ENCODE data around the gene TSPEAR. TPM values are rescaled to one million over a fixed set of nuclear protein-coding genes. Genes with fewer than 3 reads are reported as not detected.

Gene TSPEAR
- total RNA-seq, 1 donor from 2014 or later = not detected

DNA sequence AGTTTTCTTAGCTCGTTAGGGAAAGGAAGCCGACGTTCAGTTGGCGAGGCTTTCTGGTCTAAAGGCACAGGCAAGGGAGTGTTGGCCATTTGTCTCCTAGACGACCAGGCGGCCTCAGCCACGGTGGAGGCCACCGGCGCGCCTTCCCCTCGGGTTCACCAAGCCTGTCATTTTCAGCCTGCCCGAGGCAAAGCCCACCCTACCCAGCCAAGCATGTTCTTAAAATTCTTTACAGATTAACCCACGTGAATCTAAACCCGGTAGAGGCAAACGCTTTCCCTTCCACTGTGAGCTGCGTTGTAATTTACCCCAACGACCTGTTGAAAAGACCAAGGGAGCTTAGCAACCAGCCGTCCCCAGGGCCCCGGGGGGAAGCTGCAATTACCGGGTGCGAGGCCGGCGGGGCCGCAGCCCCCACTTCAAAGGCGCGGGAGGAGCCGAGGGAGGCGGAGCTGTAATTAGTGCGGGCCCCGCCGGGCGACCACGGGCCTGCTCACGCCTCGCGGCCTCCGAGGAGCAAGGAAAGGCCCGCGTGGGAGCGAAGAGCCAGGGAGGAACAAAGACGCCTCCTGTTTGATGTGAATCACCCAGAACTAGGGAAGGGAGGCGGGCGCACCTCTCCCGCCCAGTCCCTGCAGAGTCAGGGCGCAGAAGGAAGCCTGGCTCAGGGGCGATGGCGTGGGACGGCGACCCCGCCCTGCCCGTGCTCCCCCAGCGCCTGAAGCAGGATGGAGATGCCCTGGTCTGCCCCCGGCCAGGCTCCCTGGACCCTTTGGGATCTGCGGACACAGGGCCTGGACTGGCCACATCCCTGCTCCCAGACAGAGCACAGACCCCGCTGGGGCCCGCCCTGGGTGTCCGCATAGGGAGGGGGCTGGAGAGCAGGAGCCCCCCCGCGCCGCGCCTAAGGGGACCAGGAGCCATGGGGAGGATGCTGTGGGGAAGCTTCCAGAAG, 12.1 kb upstream of the TSPEAR start:
- TF ChIP-seq CTCF (conservative IDR thresholded peaks at IDR 0.05; ENCODE audit: low read depth, low read length) = no peak
- no peak for DNase-seq (ENCODE audit: low read depth)
- no peak overlapping the region for H3K4me3 ChIP-seq (ENCODE audit: low read depth, low read length)

DNA sequence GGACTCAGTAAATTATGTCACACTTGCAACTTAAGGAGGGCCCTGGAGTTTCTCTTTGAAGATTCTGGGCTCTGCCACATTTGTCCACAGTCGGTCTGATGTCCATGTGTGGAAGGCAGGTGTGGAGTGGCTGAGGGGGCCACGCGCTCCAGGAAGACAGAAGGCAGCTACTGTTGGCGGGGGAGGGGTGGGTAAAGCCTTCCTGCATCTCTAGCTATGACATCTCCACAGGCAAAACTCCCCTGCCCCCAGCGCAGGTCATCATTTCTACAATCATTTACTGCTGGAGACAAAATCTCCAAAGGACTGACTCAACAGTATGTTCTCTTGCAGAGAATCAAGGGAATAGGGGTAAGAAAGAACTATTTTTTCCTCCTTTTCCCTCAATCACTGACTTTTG, 11.4 kb upstream of the TSPEAR start:
- DNase-seq (ENCODE audit: low read depth) = no peak
- TF ChIP-seq CTCF (conservative IDR thresholded peaks at IDR 0.05; ENCODE audit: low read depth, low read length) = no peak
- H3K4me3 ChIP-seq (ENCODE audit: low read depth, low read length) = no peak overlapping the region

DNA sequence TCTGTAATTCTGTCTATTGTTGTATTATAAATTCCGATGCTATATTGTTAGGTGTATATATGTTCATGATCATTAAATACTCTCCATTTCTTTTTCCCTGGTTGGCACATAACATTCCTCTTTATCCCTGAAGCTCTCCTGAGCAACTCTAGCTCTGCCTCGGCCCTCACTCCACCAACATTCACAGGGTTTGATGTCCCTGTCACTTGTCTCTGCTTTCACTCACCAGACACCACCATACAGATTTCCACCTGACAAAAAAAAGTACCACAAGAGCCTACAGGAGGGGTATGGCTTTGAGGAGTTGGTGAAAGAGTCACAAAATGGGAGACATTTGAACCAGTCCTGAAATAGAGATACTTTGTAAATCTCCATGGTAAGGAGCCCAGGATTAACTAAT, 8.8 kb upstream of the TSPEAR start:
- TF ChIP-seq CTCF (conservative IDR thresholded peaks at IDR 0.05; ENCODE audit: low read depth, low read length) = no peak
- no peak for DNase-seq (ENCODE audit: low read depth)
- no peak overlapping the region for H3K4me3 ChIP-seq (ENCODE audit: low read depth, low read length)

DNA sequence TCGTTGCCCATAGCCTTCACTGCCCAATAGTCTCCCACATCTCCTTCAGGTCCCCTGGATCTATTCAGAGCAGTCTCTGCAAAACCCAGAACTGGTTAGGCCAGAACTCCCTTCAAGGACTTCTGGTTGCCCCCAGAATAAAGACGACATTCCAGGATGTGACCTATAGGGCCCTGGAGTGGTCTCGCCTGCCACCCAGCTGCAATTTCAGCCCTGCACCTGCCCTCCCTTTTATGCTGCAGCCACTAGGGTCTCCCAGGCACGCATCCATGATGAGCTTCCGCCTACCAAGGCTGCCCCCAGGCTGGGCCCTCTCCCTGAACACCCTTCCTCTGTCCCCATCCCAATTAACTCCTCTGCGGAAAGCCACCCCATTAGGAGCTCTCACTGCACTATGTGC, 7.2 kb upstream of the TSPEAR start:
- no peak overlapping the region for H3K4me3 ChIP-seq (ENCODE audit: low read depth, low read length)
- no peak for TF ChIP-seq CTCF (conservative IDR thresholded peaks at IDR 0.05; ENCODE audit: low read depth, low read length)
- no peak for DNase-seq (ENCODE audit: low read depth)

- no peak for DNase-seq (ENCODE audit: low read depth)
- H3K4me3 ChIP-seq (ENCODE audit: low read depth, low read length) = no peak overlapping the region
- TF ChIP-seq CTCF (conservative IDR thresholded peaks at IDR 0.05; ENCODE audit: low read depth, low read length) = no peak
These were observed 6.7 kb upstream of the TSPEAR start for GRCh38 chr21:44718093-44718492.

DNA sequence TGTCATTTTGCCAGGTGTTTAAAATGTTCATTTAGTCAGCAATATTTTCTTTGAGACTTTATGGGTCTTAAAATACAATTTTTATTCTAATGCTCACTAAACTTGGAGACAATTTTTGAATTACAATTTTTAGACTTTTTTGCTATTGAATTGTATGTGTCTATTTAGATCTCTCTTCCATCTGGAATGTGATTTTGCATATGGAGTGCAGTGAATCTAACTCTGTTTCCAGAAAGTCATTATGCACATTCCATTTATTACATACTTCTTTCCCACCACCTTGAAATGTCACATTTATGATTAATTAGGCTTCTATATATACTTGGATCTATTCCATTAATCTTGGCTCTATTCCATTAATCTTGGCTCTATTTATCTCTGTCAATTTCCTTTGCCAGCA, 5.6 kb upstream of the TSPEAR start:
- no peak overlapping the region for H3K4me3 ChIP-seq (ENCODE audit: low read depth, low read length)
- no peak for DNase-seq (ENCODE audit: low read depth)
- no peak for TF ChIP-seq CTCF (conservative IDR thresholded peaks at IDR 0.05; ENCODE audit: low read depth, low read length)

GRCh38 chr21:44714905-44715304, 3.5 kb upstream of the TSPEAR start:
- no peak for TF ChIP-seq CTCF (conservative IDR thresholded peaks at IDR 0.05; ENCODE audit: low read depth, low read length)
- no peak overlapping the region for H3K4me3 ChIP-seq (ENCODE audit: low read depth, low read length)
- DNase-seq (ENCODE audit: low read depth) = no peak

Data from epithelial cell of proximal tubule (primary cell).